Stimulated activated naive CD4-positive, alpha-beta T cell treated with Interleukin-2 at 50 U/mL for 16 hours (primary cell): ENCODE measurements around the gene TFEC.
"Not testable (repeated sequence)": the region's sequence is repeated elsewhere in the genome, so short reads cannot be mapped to it uniquely, and the experiment has no call there.

ENCODE experiments used
- DNase-seq: peaks from one replicate; lab custom pipeline; 2025; lab: John Stamatoyannopoulos, UW

TFEC gene, protein sequence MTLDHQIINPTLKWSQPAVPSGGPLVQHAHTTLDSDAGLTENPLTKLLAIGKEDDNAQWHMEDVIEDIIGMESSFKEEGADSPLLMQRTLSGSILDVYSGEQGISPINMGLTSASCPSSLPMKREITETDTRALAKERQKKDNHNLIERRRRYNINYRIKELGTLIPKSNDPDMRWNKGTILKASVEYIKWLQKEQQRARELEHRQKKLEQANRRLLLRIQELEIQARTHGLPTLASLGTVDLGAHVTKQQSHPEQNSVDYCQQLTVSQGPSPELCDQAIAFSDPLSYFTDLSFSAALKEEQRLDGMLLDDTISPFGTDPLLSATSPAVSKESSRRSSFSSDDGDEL

GRCh38 chr7:116030651-116031276 lies at the start of gene TFEC:
TFEC (minus strand) TSS chr7:116030763; CDS start chr7:115984441, 46,322 bp downstream.
- no peak for DNase-seq

DNA sequence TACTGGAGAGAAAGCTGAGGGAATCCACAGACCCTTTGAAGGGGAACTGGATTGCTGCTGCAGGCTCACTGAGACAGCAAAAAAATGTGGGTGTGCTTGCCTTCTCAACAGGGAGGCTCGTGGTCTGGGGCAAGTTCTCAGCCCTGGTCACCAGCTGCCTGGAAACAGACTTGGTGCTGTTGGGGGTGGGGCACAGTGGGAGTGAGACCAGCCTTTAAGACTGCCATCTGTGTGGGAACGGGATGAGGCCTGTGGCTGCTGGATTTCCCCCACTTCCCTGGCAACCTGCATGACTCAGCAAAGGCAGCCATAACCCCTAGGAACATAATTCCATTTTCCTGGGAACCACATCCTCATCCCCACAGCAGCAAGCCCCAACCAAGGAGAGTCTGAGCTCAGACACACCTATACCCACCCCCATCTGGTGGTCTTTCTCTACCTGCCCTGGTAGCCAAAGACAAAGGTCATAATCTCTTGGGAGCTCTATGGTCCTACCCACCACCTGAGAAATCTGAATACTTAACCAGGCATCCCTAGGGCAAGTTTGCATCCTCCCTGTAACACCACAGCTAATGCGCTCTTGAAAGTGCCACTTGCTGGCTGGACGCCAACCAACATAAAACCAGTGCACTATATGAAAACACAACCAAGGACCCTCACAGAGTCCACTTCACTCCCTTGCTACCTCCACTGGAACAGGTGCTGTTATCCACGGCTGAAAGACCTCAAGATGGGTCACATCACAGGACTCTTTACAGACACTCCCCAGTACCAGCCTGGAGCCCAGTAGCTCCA lies 45.0 kb upstream of the TFEC start:
- DNase-seq = no peak

GRCh38 chr7:116071629-116072028 lies 41.1 kb upstream of the TFEC start:
- DNase-seq = no peak

DNA sequence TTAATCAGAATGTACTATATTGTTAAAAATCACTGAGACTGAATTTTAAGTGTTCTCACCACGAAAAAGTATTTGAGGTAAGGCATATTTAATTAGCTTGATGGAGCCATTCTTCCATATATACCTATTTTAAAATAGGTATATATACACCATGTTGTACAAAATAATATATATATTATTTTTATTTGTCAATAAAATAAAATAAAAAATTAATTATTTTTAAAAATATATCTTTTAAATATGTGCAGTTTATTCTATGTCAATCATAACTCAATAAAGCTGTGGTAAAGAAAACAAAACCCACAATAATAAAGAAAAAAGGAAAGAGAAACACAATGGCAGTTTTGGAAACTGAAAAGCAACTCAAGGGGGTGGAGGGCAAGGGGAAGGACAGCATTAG lies 33.6 kb upstream of the TFEC start:
- DNase-seq = no peak

GRCh38 chr7:116062666-116063065 lies 32.1 kb upstream of the TFEC start:
- DNase-seq = no peak

GRCh38 chr7:116052006-116052405 lies 21.4 kb upstream of the TFEC start:
- no peak for DNase-seq

DNA sequence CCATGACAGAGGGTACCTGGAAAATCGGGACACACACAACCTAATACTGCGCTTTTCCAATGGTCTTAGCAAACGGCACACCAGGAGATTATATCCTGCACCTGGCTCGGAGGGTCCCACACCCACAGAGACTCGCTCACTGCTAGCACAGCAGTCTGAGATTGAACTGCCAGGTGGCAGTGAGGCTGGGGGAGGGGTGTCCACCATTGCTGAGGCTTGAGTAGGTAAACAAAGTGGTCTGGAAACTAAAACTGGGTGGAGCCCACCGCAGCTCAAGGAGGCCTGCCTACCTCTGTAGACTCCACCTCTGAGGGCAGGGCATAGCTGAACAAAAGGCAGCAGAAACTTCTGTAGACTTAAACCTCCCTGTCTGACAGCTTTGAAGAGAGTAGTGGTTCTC lies 16.7 kb upstream of the TFEC start:
- not testable (repeated sequence) for DNase-seq

DNA sequence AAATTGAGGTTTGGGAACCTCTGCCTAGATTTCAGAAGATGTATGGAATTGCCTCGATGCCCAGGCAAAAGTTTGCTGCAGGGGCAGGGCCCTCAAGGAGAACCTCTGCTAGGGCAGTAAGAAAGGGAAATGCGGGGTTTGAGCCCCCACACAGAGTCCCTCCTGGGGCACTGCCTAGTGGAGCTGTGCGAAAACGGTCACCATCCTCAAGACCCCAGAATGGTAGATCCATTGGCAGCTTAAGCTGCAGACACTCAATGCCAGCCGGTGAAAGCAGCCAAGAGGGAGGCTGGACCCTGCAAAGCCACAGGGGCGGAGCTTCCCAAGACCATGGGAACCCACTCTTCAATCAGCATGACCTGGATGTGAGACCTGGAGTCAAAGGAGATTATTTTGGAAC lies 15.0 kb upstream of the TFEC start:
- no peak for DNase-seq

GRCh38 chr7:116041615-116042014 lies 11.1 kb upstream of the TFEC start:
- no peak for DNase-seq

DNA sequence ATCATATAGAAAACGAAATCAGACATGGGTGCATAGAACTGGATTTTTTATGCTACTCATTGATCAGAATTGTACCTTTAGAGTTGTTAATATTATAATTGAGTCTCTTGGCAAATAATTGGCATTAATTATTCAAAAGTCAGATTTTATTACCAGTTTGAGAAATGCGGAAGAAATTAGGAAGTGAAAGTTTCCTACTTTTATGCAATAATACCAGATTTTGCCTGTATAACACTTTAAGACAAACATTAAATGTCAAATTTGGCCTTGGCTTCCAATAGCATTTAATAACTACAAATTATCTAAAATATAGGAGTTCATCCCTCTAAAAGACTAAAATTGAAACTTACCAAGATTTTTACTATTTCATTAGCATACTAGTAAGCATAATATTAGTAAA lies 6.8 kb upstream of the TFEC start:
- DNase-seq = no peak

DNA sequence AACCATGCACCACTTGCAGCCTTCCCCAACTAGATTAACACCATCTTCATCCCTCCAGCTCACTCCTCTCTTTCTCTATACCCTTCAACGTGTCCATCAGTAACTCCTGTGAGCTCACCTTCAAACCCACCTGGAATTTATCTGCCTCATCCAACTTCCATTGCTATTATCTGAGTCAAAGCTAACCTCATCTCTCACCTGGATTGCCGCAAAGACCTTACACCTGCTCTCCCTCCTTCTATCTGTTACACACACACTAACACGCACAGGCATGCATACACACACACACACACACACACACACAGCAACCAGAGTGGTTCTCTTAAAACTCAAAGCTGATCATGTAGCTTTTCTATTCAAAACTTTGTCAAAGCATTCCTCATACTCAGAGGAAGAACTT lies 3.8 kb upstream of the TFEC start:
- no peak for DNase-seq

DNA sequence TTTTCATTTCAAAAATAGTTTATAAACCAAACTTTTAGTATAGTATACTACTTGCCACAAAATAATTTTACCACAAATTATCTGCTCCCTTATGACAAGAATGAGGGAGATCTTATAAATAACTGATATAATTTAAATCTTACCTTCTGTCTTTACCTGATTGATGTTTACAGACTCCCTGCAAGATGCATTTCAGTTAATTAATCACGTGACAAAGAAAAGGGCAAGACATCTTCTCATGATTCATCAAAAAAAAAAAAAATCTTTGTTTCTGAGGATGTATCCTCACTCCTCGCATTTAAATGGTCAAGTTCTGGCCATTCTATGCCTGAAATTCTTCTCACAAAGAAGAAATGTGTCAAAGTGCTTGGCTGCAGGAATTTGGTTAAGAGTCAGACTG lies 2.3 kb upstream of the TFEC start:
- DNase-seq = no peak

DNA sequence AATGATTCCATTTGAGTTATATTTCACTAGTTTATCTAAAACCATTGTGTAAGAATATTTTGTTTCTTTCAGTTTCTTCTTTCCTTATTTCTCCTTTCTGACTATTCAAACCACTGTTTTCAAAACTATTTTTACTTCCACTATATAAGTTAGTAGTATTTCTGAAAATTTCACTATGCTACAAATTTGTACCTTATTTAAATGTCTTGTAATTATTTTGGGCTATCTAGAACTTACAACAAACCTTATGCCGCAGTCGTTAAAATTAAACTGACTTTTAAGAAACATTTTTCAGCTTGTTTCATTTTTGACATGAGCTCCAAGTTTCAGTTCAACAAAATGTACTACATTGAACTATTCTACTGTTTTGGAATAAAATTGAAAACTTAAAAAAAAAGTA lies 1.8 kb downstream of the TFEC start:
- no peak for DNase-seq

DNA sequence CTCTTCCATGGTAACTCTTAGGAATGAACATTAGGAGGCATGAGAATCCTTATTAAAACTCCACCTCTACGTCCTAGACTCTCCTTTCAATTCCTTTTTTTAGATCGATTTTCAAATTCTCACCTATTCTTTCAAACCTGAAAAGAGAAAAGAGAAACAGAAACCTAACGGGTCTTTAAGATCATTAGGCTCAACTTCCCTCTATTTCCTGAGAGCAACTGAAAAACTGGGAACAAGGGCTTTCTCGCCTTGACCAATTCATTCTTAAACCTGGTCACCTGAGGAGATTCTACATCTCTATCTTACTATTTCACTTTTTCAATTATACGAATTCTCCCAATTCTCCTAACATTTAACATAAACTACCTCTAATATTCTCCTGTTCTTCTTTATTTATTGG lies 2.8 kb downstream of the TFEC start:
- no peak for DNase-seq

- DNase-seq = no peak
These were observed 5.4 kb downstream of the TFEC start for GRCh38 chr7:116024826-116025809.

DNA sequence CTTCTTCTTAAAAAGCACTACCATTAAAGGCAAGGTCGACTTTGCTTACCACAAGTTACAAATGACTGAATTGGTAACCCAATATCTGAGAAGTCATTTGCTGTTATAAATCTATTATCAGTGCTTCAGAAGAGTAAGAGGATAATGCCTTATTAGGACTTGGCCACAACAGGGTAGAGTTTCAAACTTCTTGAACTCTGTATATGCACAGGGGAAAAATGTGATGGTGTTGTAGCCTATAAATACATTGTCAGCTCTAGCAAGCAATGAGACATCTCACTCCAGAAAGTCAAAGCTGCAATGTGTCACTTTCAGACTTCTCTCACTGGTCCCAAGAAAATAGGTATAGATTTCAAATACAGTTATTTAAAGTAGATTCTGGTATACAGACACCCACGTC lies 9.3 kb downstream of the TFEC start:
- no peak for DNase-seq

DNA sequence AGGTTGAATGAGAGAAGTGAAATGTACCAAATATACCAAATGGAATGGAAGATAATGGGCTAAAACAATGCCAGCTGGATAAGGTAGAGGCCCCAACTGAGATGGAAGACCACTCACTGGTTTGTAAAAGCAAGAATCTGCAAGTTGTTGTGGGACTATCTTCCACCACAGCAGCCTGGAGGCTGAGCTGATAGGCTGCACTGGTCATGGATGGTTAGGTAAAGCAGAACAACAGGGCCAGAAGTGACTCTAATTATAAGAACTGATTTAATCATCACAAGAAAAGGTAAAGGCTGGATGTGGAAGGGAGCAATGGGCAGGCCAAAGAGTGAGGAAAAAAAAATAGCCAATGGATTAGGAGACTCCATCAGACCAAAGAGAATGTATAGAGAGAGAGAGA lies 11.8 kb downstream of the TFEC start:
- DNase-seq = no peak

DNA sequence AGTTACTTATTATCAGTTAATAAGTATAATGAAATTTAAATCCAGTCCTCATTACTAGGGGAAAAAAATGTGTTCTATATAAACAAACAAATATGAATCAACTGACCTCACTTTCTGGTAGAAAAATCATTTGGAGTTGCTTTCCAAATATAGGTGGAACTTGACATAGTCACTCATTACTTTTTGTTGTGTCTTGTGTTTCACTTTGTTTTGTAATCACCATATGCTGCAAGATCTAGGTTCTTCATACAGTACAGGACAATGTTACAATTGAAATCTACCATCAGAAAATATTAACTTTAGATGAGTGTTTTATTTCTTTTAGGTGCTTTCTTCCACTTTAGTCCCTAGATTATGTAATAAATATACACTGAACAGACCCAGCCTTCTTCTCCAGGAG lies 16.9 kb downstream of the TFEC start:
- DNase-seq = no peak

DNA sequence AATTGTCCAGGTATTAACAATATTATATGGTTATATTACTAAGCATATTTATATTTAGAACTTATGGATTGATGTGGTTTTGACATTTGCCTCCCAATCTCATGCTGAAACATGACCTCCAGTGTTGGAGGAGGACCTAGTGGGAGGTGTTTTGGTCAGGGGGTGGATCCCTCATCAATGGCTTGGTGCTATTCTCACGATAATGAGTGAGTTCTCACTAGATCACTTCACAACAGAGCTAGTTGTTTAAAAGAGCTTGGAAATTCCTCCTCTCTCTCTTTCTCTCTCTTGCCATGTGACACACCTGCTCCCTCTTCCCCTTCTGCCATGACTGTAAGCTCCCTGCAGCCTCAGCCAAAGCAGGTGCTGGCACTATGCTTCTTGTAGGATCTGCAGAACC lies 19.0 kb downstream of the TFEC start:
- no peak for DNase-seq

DNA sequence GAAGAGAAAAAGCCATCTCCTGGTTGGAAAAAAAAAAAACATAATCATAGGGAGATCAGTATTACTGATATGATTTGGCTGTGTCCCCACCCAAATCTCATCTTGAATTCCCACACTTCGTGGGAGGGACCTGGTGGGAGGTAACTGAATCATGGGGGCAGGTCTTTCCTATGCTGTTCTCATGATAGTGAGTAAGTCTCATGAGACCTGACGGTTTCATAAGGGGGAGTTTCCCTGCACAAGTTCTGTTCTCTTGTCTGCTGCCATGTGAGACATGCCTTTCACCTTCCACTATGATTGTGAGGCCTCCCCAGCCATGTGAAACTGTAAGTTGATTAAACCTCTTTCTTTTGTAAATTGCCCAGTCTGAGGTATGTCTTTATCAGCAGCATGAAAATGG lies 25.8 kb downstream of the TFEC start:
- DNase-seq = not testable (repeated sequence)

DNA sequence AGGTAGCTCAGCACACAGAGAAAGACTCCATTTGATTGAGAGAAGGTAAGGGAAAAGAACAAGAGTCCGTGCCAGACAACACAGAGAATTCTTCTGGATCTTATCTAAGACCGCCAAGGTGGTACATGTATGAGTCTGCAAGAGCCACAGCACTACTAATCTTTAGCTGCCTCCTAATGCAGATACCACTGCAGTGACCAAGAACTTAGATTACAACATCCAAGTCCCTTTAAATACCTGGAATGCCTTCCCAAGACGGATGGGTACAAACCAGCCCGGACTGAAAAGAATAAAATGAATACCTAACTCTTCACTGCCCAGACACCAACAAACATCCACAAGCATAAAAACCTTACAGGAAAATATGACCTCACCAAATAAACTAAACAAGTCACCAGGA lies 33.3 kb downstream of the TFEC start:
- no peak for DNase-seq

- DNase-seq = no peak
These were observed 34.9 kb downstream of the TFEC start for GRCh38 chr7:115995701-115996100.
